T-cell (primary cell): ENCODE results near the gene RAI14. TPM values are rescaled to one million over a fixed set of nuclear protein-coding genes. Genes with fewer than 3 reads are reported as not detected.

Experiments used
- ATAC-seq, 4 experiments: fragments of 200-7000 bp in 3 of 4; fragments of 150-1000 bp in 1 of 4; cut with Tn5 transposase; replicated peaks in 1 of 4; 1 replicate in 3 of 4; 2 replicates in 1 of 4; pipeline ENCODE4 v1.10.0; 2021; ENCODE audit warnings: moderate library complexity in 3 of 4, mild to moderate bottlenecking in 2 of 4, moderate number of reproducible peaks in 1 of 4
- CTCF ChIA-PET, 2 donors: fragments of 300-600 bp; sonication (Branson Sonifier 250); formaldehyde crosslinking; loops; one replicate each; lab custom pipeline; 2022; ENCODE audit warnings: antibody characterized with exemption in 2 of 2; lab: Charles Lee
- POLR2A ChIA-PET, 2 donors: fragments of 300-600 bp; sonication (Branson Sonifier 250); formaldehyde crosslinking; loops; one replicate each; lab custom pipeline; 2022; ENCODE audit warnings: antibody characterized with exemption in 2 of 2; lab: Charles Lee
- DNase-seq, 35 experiments: peaks; one replicate each; pipeline versions ENCODE4 v3.0.0 to v3.0.0-alpha.2; 2013 to 2023
- H3K27ac ChIP-seq: one replicate; pipeline ENCODE4 v1.5.1; 2013; ENCODE audit warnings: low read length
- H3K27me3 ChIP-seq, 2 experiments: replicated peaks in 1 of 2; 1 replicate in 1 of 2; 2 replicates in 1 of 2; pipeline versions ENCODE4 v1.6.1 to v1.7.0; 2013; ENCODE audit warnings: low read length in 1 of 2, mixed read lengths in 1 of 2; ENCODE audit not compliant: control insufficient read depth in 2 of 2, insufficient read depth in 2 of 2; ENCODE audit errors: extremely low read depth in 1 of 2
- H3K36me3 ChIP-seq, 2 donors: 1 replicate in 1 of 2; 2 replicates in 1 of 2; pipeline versions ENCODE4 v1.6.1 to v1.7.0; 2013; ENCODE audit warnings: low read length in 1 of 2; ENCODE audit not compliant: control insufficient read depth in 2 of 2, insufficient read depth in 1 of 2; ENCODE audit errors: extremely low read depth in 1 of 2
- H3K4me1 ChIP-seq, 2 experiments: 1 replicate in 1 of 2; 2 replicates in 1 of 2; pipeline versions ENCODE4 v1.6.1 to v1.7.0; 2013; ENCODE audit warnings: low read length in 2 of 2, mixed read lengths in 1 of 2; ENCODE audit not compliant: insufficient read depth in 2 of 2, control insufficient read depth in 1 of 2; ENCODE audit errors: extremely low read depth in 1 of 2
- H3K4me3 ChIP-seq, 2 donors: 1 replicate in 1 of 2; 2 replicates in 1 of 2; pipeline versions ENCODE4 v1.5.1 to v1.7.0; 2013; ENCODE audit warnings: mild to moderate bottlenecking in 2 of 2, low read length in 1 of 2, moderate library complexity in 1 of 2; ENCODE audit not compliant: control insufficient read depth in 1 of 2; ENCODE audit errors: extremely low read depth in 1 of 2
- H3K9me3 ChIP-seq: 2 replicates; pipeline ENCODE4 v1.7.0; 2013
- H3K27ac Mint-ChIP-seq, 2 donors: one replicate each; pipeline ENCODE4 v1.8.0; 2020 to 2021; ENCODE audit warnings: mild to moderate bottlenecking in 2 of 2, mixed read lengths in 2 of 2
- H3K27me3 Mint-ChIP-seq, 2 donors: one replicate each; pipeline ENCODE4 v1.8.0; 2021 to 2022; ENCODE audit warnings: mixed read lengths in 2 of 2
- H3K36me3 Mint-ChIP-seq: one replicate; pipeline ENCODE4 v1.8.0; 2021; ENCODE audit warnings: mixed read lengths
- H3K4me1 Mint-ChIP-seq, 3 donors: one replicate each; pipeline ENCODE4 v1.8.0; 2020 to 2022; ENCODE audit warnings: mixed read lengths in 3 of 3, mild to moderate bottlenecking in 1 of 3
- H3K4me3 Mint-ChIP-seq, 3 donors: one replicate each; pipeline ENCODE4 v1.8.0; 2020 to 2022; ENCODE audit warnings: mild to moderate bottlenecking in 3 of 3, mixed read lengths in 3 of 3, moderate library complexity in 3 of 3
- H3K9me3 Mint-ChIP-seq, 3 donors: one replicate each; pipeline ENCODE4 v1.8.0; 2020 to 2022; ENCODE audit warnings: mixed read lengths in 3 of 3
- WGBS: methylation state at CpG from one replicate; pipeline ENCODE4 v1.1.5; 2013; ENCODE audit warnings: missing lambda C conversion rate; ENCODE audit not compliant: insufficient coverage; 5-methylcytosine and 5-hydroxymethylcytosine counted together
- total RNA-seq, 35 experiments: library from RNA in 6 of 35; stranded (reverse) in 6 of 35; fragments of 120-200 nt in 1 of 35; gene quantifications; one replicate each; pipeline versions ENCODE4 v1.2.1 to v1.2.4 and lab custom pipeline; 2013 to 2026

RAI14 gene
- total RNA-seq, 5 donors from 2014 or later (not counting 1 experiment from before 2014, with no cell fraction given), result 0.59 to 2.2 (median 0.96) TPM

DNA sequence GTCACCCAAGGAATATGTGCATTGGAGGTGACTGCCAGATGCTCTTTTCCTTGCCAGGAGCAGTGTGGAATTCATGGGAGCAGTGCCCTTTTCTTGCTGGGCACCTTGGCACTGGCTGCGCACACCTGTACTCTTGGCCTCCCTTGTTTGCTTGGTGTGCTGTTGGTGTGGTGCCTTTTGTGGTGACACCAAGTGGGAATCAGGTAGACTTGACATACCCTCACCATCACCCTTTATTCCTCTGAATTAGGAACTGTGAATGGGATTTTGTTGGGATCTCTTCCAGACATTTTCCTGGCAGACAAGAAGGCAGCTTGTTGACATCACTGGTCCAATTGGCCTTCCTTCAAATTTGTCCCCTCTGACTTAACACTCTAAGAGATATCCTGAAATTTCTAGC, 82.3 kb downstream of the RAI14 start:
- peaks cover 15 to 19% of the 10 kb centered on the region in 2 donors for H3K27me3 Mint-ChIP-seq
- Histone ChIP-seq H3K36me3 (no peaks in the 10 kb centered on the region), H3K4me3 (no peak overlapping the region), H3K27ac (no peak overlapping the region), H3K4me1 (no peaks in the 10 kb centered on the region), H3K27me3 (peaks cover 0 to 7% of the 10 kb centered on the region in 2 experiments), H3K9me3 (no peaks in the 10 kb centered on the region)
- ChIA-PET POLR2A (interaction anchor here in 1 of 2 donors (0.8 kb wide), 1 partner anchor 51 kb away, joined by 3 read pairs; no protein-coding TSS in a partner anchor), CTCF (no interaction called here)
- H3K36me3 Mint-ChIP-seq, result no peaks in the 10 kb centered on the region
- DNase-seq (no peak), ATAC-seq (no peak)
- WGBS, result no CpG with 5 or more reads among the region's 1 CpG
- H3K27ac Mint-ChIP-seq, result no peak overlapping the region
- peaks cover 0 to 4% (median 0%) of the 10 kb centered on the region in 3 donors for H3K9me3 Mint-ChIP-seq
- H3K4me1 Mint-ChIP-seq, result no peaks in the 10 kb centered on the region
- H3K4me3 Mint-ChIP-seq, result no peak overlapping the region

DNA sequence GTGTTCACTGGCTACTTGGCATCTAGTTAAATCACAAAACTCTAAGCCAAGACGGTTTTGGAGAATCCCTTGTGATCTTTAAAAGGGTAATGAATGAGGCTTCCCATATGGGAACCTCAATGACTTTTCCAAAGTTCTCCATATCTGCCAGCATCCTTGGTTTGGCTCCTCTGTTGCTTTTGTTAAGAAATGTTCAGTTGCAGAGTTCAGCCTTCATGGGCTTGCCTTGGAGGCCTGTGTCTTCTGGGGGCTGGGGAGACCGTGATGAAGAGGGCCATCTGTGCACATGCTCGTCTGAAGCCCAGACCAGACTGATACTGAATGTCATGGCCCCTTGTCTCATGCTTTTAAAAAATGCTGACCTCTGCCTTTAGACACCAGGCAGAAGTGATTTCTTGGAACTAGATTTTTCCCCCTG, 84.3 kb downstream of the RAI14 start:
- Histone ChIP-seq H3K27ac (no peak overlapping the region), H3K27me3 (peaks cover 0 to 2% of the 10 kb centered on the region in 2 experiments), H3K36me3 (no peaks in the 10 kb centered on the region), H3K4me3 (no peak overlapping the region), H3K4me1 (no peaks in the 10 kb centered on the region), H3K9me3 (no peaks in the 10 kb centered on the region)
- Mint-ChIP-seq H3K9me3 (peaks cover 0 to 4% (median 0%) of the 10 kb centered on the region in 3 donors), H3K27ac (no peak overlapping the region), H3K4me3 (no peak overlapping the region), H3K27me3 (peaks cover 12 to 20% of the 10 kb centered on the region in 2 donors), H3K4me1 (no peaks in the 10 kb centered on the region), H3K36me3 (no peaks in the 10 kb centered on the region)
- 92% methylated on average over 2 of the region's 3 CpGs for WGBS
- ChIA-PET CTCF (no interaction called here), POLR2A (no interaction called here)
- DNase-seq, result no peak
- ATAC-seq, result no peak

DNA sequence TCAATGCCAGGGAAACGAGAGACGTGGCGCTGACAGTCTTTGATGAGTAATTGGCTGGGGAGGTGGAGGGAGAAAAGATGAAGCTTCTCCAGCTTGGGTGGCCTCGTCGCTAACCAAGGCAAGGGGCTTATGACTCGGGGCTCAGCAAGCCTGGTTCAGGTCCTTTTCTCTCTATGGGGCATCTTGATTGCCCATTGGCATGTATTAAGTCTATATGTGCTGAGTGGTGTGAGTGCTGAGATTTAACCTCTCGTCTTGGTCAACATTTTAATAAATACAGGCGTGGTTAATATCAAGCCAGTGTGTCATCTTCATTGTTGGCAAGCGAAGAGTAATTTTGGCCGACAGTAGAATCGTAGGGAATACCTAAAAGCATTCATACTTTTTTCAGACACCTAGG, 85.9 kb downstream of the RAI14 start:
- ChIA-PET POLR2A (no interaction called here), CTCF (no interaction called here)
- Mint-ChIP-seq H3K27me3 (peaks cover 6 to 27% of the 10 kb centered on the region in 2 donors), H3K27ac (no peak overlapping the region), H3K4me3 (no peak overlapping the region), H3K9me3 (peaks cover 0 to 7% (median 0%) of the 10 kb centered on the region in 3 donors), H3K36me3 (no peaks in the 10 kb centered on the region), H3K4me1 (no peaks in the 10 kb centered on the region)
- DNase-seq (no peak), ATAC-seq (no peak)
- Histone ChIP-seq H3K4me1 (no peaks in the 10 kb centered on the region), H3K9me3 (no peaks in the 10 kb centered on the region), H3K27ac (no peak overlapping the region), H3K4me3 (no peak overlapping the region), H3K27me3 (peaks cover 0 to 2% of the 10 kb centered on the region in 2 experiments), H3K36me3 (no peaks in the 10 kb centered on the region)
- 93% methylated on average over 8 of the region's 11 CpGs for WGBS

DNA sequence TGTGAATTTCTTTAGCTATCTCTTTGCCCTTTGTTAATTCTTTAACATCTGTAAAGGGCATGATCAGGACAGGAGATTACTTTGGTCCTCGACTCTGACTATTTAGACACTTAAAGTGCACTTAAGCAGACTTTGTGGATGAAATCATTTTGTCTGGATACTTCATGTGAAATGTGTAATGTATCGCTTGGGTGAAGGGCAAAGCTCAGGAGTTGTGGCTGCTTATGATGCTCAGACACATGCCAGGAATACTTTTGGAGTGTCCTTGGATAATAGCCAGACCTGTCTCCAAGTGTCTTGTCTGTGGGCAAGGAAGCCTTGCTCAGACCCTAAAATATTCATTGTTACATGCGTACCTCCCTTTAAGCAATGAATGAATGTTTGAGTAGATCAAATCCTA, 87.8 kb downstream of the RAI14 start:
- Mint-ChIP-seq H3K27me3 (peaks cover 2 to 20% of the 10 kb centered on the region in 2 donors), H3K4me1 (no peaks in the 10 kb centered on the region), H3K9me3 (peaks cover 0 to 8% (median 0%) of the 10 kb centered on the region in 3 donors), H3K4me3 (no peak overlapping the region), H3K36me3 (no peaks in the 10 kb centered on the region), H3K27ac (no peak overlapping the region)
- no peak overlapping the region for H3K4me3 ChIP-seq
- H3K27ac ChIP-seq, result no peak overlapping the region
- no peaks in the 10 kb centered on the region for H3K4me1 ChIP-seq
- 100% methylated on average over 1 of the region's 3 CpGs for WGBS
- no peaks in the 10 kb centered on the region for H3K9me3 ChIP-seq
- H3K36me3 ChIP-seq, result no peaks in the 10 kb centered on the region
- CTCF ChIA-PET, result interaction anchor here in 1 of 2 donors (0.7 kb wide), 1 partner anchor 39 kb away, joined by 3 read pairs; no protein-coding TSS in a partner anchor
- POLR2A ChIA-PET, result no interaction called here
- peaks cover 0 to 3% of the 10 kb centered on the region in 2 experiments for H3K27me3 ChIP-seq
- no peak for DNase-seq
- no peak for ATAC-seq

DNA sequence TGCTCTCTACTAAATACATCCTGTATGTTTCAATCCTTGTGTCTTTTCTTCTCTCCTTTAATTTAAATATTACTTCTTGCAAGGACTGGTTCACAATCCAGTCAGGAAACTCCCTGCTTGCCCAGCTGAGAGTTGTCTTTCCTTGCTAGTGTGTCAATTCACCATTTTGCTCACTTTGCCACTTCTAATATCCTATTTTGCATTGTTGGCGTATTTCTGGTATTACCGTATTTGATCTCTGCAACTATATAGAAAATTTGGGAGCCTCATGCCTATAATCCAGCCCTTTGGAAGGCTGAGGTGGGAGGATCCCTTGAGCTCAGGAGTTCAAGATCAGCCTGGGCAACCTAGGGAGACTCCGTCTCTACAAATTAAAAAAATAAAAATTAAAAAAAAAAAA, 92.3 kb downstream of the RAI14 start:
- ChIA-PET POLR2A (no interaction called here), CTCF (interaction anchor here in 1 of 2 donors (0.5 kb wide), 1 partner anchor 1518 kb away, joined by 4 read pairs; no protein-coding TSS in a partner anchor)
- WGBS, result no CpG with 5 or more reads among the region's 3 CpGs
- H3K27me3 Mint-ChIP-seq, result peaks cover 3 to 20% of the 10 kb centered on the region in 2 donors
- ATAC-seq (no peak), DNase-seq (no peak)
- no peaks in the 10 kb centered on the region for H3K9me3 ChIP-seq
- H3K9me3 Mint-ChIP-seq, result peaks cover 0 to 4% (median 0%) of the 10 kb centered on the region in 3 donors
- H3K36me3 Mint-ChIP-seq, result no peaks in the 10 kb centered on the region
- no peaks in the 10 kb centered on the region for H3K4me1 ChIP-seq
- H3K27ac ChIP-seq, result no peak overlapping the region
- no peak overlapping the region for H3K27ac Mint-ChIP-seq
- no peaks in the 10 kb centered on the region for H3K4me1 Mint-ChIP-seq
- H3K4me3 Mint-ChIP-seq, result no peak overlapping the region
- H3K27me3 ChIP-seq, result peaks cover 0 to 3% of the 10 kb centered on the region in 2 experiments
- H3K36me3 ChIP-seq, result no peaks in the 10 kb centered on the region
- no peak overlapping the region for H3K4me3 ChIP-seq

DNA sequence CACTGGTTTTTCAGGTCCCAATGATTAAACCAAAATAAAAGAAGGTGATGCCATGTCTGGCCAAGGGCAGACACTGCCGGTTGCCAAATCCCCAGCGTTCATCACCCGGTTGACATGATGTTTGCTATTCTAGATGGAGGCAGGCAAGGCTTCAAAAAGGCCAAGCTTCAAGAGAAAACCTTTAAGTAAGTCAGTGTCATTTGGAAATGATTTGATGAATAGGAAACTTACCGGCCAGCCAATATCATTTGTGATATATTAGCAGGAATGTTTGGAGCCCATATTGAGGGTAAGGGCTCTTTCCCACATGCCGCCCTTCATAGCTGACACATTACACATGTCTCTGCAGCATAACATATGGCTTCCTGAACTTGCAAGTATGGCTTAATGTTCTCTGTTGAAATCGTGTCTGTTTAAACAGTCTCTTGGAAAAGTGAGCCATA, 93.3 kb downstream of the RAI14 start:
- DNase-seq (no peak), ATAC-seq (no peak)
- H3K4me3 Mint-ChIP-seq, result no peak overlapping the region
- no peaks in the 10 kb centered on the region for H3K4me1 Mint-ChIP-seq
- H3K27me3 ChIP-seq, result peaks cover 0 to 3% of the 10 kb centered on the region in 2 experiments
- no peaks in the 10 kb centered on the region for H3K4me1 ChIP-seq
- H3K4me3 ChIP-seq, result no peak overlapping the region
- peaks cover 0 to 4% (median 0%) of the 10 kb centered on the region in 3 donors for H3K9me3 Mint-ChIP-seq
- peaks cover 3 to 20% of the 10 kb centered on the region in 2 donors for H3K27me3 Mint-ChIP-seq
- H3K36me3 Mint-ChIP-seq, result no peaks in the 10 kb centered on the region
- WGBS, result 100% methylated on average over 2 of the region's 6 CpGs
- no peaks in the 10 kb centered on the region for H3K9me3 ChIP-seq
- CTCF ChIA-PET, result no interaction called here
- no peak overlapping the region for H3K27ac Mint-ChIP-seq
- POLR2A ChIA-PET, result no interaction called here
- H3K27ac ChIP-seq, result no peak overlapping the region
- no peaks in the 10 kb centered on the region for H3K36me3 ChIP-seq
